ENCODE data around the gene ANKS6.

- TF ChIP-seq NR2C2 (CRISPR knock-in tag; IDR thresholded peaks at IDR 0.05) = no peak
- no peak for TF ChIP-seq NR2C2 (tag; IDR thresholded peaks at IDR 0.05)
- TF ChIP-seq ERF (CRISPR knock-in tag; IDR thresholded peaks at IDR 0.05) = no peak
- no peak for TF ChIP-seq ZNF512 (tag; IDR thresholded peaks at IDR 0.05)
- no peak for TF ChIP-seq MXI1 (IDR thresholded peaks at IDR 0.05; ENCODE audit: low read depth, low read length)
- TF ChIP-seq HDAC1 (IDR thresholded peaks at IDR 0.05) = no peak
Measured at GRCh38 chr9:98728500-98728899, 67.9 kb downstream of the ANKS6 start.

Data from K562 (cell line).